GM12878 (cell line): ENCODE results near the gene PROC.

ENCODE experiments used
- HCFC1 ChIP-seq: fragments of 150-350 bp; IDR thresholded peaks from 2 replicates; pipeline ENCODE4 v1.6.1; 2014; ENCODE audit warnings: low read length
- NBN ChIP-seq: fragments of 450-650 bp; IDR thresholded peaks from 2 replicates; pipeline ENCODE4 v1.6.1; 2016
- POLR2AphosphoS5 ChIP-seq: IDR thresholded peaks from 2 replicates; pipeline ENCODE4 v1.6.1; 2011; ENCODE audit warnings: mild to moderate bottlenecking, low read length, inconsistent platforms
- TARDBP ChIP-seq: IDR thresholded peaks from 2 replicates; pipeline ENCODE4 v1.6.1; 2016; ENCODE audit warnings: borderline replicate concordance
- ZNF217 ChIP-seq: fragments of 450-650 bp; IDR thresholded peaks from 2 replicates; pipeline ENCODE4 v1.6.1; 2017; ENCODE audit warnings: antibody characterized with exemption, mild to moderate bottlenecking
- TF ChIP-seq, protein P1 (sequence below): fragments of 450-650 bp; IDR thresholded peaks from 2 replicates; pipeline ENCODE4 v1.6.1; 2016; ENCODE audit warnings: mild to moderate bottlenecking
- TF ChIP-seq, protein P2 (sequence below): fragments of 450-650 bp; IDR thresholded peaks from 2 replicates; pipeline ENCODE4 v1.6.1; 2016; ENCODE audit warnings: mild to moderate bottlenecking
- TF ChIP-seq, protein P3 (sequence below), 3 experiments: IDR thresholded peaks in 2 of 3; conservative IDR thresholded peaks in 1 of 3; 2 replicates each; pipeline ENCODE4 v1.5.1; 2011; ENCODE audit warnings: low read depth in 3 of 3, low read length in 3 of 3, mild to moderate bottlenecking in 3 of 3, control low read depth in 2 of 3, moderate library complexity in 2 of 3, inconsistent platforms in 1 of 3, mixed read lengths in 1 of 3; ENCODE audit not compliant: control insufficient read depth in 2 of 3, insufficient read depth in 1 of 3; ENCODE audit errors: extremely low read depth in 1 of 3

GRCh38 chr2:127462461-127462860 is 44.2 kb downstream of the PROC start:
- TF ChIP-seq POLR2AphosphoS5 (no peak), HCFC1 (no peak), ZNF217 (no peak), NBN (no peak), TARDBP (no peak)
- TF ChIP-seq, protein P1, sequence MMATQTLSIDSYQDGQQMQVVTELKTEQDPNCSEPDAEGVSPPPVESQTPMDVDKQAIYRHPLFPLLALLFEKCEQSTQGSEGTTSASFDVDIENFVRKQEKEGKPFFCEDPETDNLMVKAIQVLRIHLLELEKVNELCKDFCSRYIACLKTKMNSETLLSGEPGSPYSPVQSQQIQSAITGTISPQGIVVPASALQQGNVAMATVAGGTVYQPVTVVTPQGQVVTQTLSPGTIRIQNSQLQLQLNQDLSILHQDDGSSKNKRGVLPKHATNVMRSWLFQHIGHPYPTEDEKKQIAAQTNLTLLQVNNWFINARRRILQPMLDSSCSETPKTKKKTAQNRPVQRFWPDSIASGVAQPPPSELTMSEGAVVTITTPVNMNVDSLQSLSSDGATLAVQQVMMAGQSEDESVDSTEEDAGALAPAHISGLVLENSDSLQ: no peak
- TF ChIP-seq, protein P2, sequence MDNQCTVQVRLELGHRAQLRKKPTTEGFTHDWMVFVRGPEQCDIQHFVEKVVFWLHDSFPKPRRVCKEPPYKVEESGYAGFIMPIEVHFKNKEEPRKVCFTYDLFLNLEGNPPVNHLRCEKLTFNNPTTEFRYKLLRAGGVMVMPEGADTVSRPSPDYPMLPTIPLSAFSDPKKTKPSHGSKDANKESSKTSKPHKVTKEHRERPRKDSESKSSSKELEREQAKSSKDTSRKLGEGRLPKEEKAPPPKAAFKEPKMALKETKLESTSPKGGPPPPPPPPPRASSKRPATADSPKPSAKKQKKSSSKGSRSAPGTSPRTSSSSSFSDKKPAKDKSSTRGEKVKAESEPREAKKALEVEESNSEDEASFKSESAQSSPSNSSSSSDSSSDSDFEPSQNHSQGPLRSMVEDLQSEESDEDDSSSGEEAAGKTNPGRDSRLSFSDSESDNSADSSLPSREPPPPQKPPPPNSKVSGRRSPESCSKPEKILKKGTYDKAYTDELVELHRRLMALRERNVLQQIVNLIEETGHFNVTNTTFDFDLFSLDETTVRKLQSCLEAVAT: no peak
- TF ChIP-seq, protein P3, sequence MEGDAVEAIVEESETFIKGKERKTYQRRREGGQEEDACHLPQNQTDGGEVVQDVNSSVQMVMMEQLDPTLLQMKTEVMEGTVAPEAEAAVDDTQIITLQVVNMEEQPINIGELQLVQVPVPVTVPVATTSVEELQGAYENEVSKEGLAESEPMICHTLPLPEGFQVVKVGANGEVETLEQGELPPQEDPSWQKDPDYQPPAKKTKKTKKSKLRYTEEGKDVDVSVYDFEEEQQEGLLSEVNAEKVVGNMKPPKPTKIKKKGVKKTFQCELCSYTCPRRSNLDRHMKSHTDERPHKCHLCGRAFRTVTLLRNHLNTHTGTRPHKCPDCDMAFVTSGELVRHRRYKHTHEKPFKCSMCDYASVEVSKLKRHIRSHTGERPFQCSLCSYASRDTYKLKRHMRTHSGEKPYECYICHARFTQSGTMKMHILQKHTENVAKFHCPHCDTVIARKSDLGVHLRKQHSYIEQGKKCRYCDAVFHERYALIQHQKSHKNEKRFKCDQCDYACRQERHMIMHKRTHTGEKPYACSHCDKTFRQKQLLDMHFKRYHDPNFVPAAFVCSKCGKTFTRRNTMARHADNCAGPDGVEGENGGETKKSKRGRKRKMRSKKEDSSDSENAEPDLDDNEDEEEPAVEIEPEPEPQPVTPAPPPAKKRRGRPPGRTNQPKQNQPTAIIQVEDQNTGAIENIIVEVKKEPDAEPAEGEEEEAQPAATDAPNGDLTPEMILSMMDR (IDR thresholded peaks at IDR 0.05 in 2 of 3, conservative IDR thresholded peaks at IDR 0.05 in 1 of 3; ENCODE audit: control insufficient read depth in 2 of 3, extremely low read depth in 1 of 3, insufficient read depth in 1 of 3, low read depth in 3 of 3, low read length in 3 of 3): no peak
